T-helper 2 cell treated with Interferon-gamma antibody and Interleukin-4, amounts not matched to agents 5 μg/mL and 100 μg/mL, for 36 hours (primary cell): ENCODE measurements around the gene FAM136A.
A peak's percentile ranks its signal among the peaks of the same experiment; 100 is the strongest.

Experiments used
- DNase-seq: peaks from one replicate; pipeline ENCODE4 v3.0.0; 2021; ENCODE audit warnings: low spot score
- H3K27ac Mint-ChIP-seq: one replicate; pipeline ENCODE4 v1.8.0; 2021; ENCODE audit warnings: mild to moderate bottlenecking, mixed read lengths
- H3K27me3 Mint-ChIP-seq: one replicate; pipeline ENCODE4 v1.8.0; 2021; ENCODE audit warnings: low read depth, mixed read lengths
- H3K36me3 Mint-ChIP-seq: one replicate; pipeline ENCODE4 v1.8.0; 2021; ENCODE audit warnings: low read depth, mixed read lengths
- H3K4me1 Mint-ChIP-seq: one replicate; pipeline ENCODE4 v1.8.0; 2021; ENCODE audit warnings: low read depth, mixed read lengths
- H3K4me3 Mint-ChIP-seq: one replicate; pipeline ENCODE4 v1.8.0; 2022; ENCODE audit warnings: mild to moderate bottlenecking, moderate library complexity, mixed read lengths
- H3K9me3 Mint-ChIP-seq: one replicate; pipeline ENCODE4 v1.8.0; 2021; ENCODE audit warnings: mixed read lengths

FAM136A gene

DNA sequence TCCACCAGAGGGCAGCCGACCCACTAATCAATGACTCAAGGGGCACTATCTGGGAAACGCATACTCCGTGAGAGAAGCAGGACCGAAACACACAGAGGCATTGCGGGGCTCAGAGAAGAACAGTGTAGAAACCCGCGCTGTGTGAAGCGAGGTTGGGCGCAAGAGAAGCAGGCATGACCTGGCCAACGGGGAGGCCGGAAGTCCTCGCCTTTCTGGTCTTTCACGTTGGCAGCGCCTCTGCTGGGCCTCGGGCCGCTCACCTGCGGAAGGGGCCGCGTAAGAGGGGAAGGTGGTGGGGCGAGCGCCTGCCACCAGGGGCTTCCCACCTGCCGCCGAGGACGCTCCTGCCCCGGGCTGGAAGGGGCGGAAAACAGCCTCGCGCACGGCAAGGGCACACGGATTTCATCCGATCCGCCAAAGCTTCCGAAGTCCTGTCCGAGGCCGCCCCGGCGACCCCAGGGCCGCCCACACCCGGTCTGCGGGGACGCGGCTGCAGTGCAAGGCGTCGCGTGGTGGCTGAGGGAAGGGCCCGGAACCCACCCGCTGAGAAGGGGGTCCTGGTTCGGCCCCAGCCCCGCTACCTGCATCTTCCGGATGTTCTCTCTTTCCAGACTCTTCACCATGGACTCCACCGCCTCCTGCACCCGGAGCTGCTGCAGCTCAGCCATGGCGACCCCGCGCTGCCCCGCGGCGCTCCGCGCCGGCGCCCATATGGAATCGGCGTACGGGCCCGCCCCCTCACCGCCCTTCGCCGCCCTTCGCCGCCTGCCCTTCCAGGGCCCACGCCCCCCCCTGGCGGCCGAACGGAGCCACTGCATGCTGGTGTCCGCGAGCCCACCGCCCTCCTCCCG, at the start of gene FAM136A:
TSS of gene FAM136A (minus strand) at position 724 of the 851 bp plus-strand sequence. CDS start at position 668, 56 bp downstream.
- H3K27ac Mint-ChIP-seq: peak within 1 kb of the TSS; percentile 96
- peaks cover 34% of the 10 kb centered on the region for H3K36me3 Mint-ChIP-seq
- no peaks in the 10 kb centered on the region for H3K27me3 Mint-ChIP-seq
- H3K4me1 Mint-ChIP-seq: peaks cover 22% of the 10 kb centered on the region
- no peaks in the 10 kb centered on the region for H3K9me3 Mint-ChIP-seq
- peak within 1 kb of the TSS; percentile 95 for H3K4me3 Mint-ChIP-seq
- DNase-seq: peak; percentile 83

DNA sequence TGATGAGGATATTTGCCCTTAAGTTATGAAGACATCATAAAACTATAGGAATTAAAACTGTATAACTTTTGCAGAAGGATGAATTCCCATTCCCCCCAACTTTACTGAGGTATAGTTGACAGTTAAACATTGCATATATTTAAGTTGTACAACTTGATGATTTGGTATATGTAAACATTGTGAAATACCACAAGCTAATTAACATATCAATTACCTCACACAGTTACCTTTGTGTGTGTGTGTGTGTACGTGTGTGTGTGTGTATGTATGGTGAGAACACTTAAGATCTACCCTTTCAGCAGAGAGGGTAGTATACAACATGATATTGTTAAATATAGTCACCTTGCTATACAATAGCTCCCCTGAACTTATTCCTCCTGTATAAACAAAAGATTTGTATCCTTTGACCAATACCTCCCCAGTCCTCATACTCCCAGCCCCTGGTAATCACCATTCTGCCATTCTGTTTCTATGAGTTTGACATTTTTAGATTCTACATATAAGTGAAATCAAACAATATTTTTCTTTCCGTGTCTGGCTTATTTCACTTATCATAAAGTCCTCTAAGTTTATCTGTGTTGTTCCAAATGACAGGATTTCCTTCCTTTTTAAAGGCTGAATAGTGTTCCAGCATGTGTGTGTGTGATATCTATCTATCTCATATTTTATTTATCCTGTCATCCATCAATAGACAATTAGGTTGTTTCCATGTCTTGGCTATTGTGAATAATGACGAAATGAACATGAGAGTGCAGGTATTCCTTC, 48.2 kb upstream of the FAM136A start:
- no peak overlapping the region for H3K4me3 Mint-ChIP-seq
- H3K4me1 Mint-ChIP-seq: no peaks in the 10 kb centered on the region
- peaks cover 16% of the 10 kb centered on the region for H3K27me3 Mint-ChIP-seq
- no peaks in the 10 kb centered on the region for H3K36me3 Mint-ChIP-seq
- H3K9me3 Mint-ChIP-seq: no peaks in the 10 kb centered on the region
- H3K27ac Mint-ChIP-seq: no peak overlapping the region
- no peak for DNase-seq

DNA sequence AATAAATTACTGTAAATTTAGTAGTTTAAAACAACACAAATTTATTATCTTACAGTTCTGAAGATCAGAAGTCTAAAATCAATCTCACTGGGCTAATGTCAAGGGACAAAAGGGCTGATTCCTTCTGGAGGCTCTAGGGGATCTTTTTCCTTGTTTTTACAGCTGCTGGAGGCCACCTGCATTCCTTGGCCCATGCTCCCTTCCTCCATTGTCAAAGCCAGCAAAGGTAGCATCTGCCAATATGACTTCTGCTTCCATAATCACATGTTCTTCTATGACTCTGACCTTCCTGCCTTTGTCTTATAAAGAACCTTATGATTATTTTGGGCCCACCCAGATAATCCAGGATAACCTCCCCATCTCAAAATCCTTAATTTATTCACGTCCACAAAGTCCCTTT, 46.0 kb upstream of the FAM136A start:
- Mint-ChIP-seq H3K9me3 (no peaks in the 10 kb centered on the region), H3K4me1 (no peaks in the 10 kb centered on the region), H3K27me3 (peaks cover 22% of the 10 kb centered on the region), H3K36me3 (no peaks in the 10 kb centered on the region), H3K27ac (no peak overlapping the region), H3K4me3 (no peak overlapping the region)
- no peak for DNase-seq

DNA sequence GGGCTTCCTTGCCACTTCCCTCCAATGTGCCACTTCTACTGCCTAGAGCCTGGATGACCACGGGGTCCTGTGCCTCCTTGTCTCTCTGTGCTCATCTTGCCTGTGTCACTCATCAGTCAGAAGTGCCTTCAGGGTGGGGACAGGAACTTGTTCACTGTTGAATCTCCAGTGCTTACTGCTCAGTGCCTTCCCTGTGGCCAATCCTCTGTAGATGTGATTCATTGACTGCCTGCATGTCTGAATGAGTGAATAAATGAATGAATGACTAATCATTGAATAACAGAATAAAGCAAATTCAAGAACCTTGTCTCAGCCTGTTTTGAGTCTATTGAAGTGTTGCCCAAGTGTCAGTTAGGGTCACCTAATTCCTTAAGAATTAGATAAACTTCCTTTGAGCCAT, 42.3 kb upstream of the FAM136A start:
- Mint-ChIP-seq H3K27me3 (peaks cover 15% of the 10 kb centered on the region), H3K9me3 (no peaks in the 10 kb centered on the region), H3K27ac (no peak overlapping the region), H3K4me3 (no peak overlapping the region), H3K36me3 (no peaks in the 10 kb centered on the region), H3K4me1 (no peaks in the 10 kb centered on the region)
- no peak for DNase-seq

DNA sequence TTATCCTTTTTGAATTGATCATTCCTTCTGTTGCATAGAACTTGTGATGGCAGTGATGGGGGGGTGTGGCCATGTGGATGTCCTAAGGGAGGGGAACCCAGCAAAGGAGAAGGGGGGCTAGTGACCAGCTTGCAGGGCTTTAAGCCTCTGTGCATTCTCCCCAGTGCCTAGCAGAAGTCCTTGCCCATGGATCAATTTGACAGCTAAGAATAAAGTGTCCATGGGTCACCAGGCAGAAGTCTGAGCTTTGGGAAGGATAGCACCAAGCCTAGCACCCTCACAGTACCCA, 39.6 kb upstream of the FAM136A start:
- no peak for DNase-seq
- Mint-ChIP-seq H3K36me3 (no peaks in the 10 kb centered on the region), H3K4me3 (no peak overlapping the region), H3K27ac (no peak overlapping the region), H3K9me3 (no peaks in the 10 kb centered on the region), H3K27me3 (peaks cover 14% of the 10 kb centered on the region), H3K4me1 (no peaks in the 10 kb centered on the region)

DNA sequence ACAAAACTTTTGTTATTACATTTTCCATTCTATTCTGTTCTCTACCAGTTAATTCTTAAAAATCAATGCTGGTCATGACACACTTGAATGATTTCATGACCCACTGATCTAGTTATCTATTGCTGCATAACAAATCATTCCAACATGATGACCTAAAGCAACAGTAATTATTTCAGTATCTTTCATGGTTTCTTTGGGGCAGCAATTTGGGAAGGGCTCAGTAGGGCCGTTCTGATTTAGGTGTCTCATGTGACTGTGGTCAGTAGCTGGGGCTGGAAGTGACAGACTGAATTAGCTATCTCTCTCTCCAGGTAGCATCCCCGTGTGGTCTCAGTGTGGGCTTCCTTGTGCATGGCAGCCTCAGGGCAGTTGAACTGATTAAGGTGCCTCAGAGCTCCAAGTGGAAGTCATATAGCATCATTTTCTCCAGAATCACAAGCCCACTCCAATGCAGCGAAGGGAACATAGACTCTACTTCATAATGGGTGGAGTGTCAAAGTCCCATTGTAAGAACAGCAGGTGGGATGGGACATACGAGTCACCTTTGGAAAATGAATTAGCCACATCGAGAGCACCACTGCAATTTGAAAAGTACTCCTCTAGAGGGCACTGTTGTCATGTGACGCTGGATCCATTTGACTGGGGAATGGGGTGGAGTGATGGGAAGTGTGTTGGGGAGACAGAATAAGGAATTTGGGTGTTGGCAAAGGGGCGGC, 39.1 kb upstream of the FAM136A start:
- no peaks in the 10 kb centered on the region for H3K4me1 Mint-ChIP-seq
- H3K9me3 Mint-ChIP-seq: no peaks in the 10 kb centered on the region
- peak; percentile 21 for DNase-seq
- H3K27me3 Mint-ChIP-seq: peaks cover 14% of the 10 kb centered on the region
- H3K36me3 Mint-ChIP-seq: no peaks in the 10 kb centered on the region
- H3K4me3 Mint-ChIP-seq: no peak overlapping the region
- H3K27ac Mint-ChIP-seq: no peak overlapping the region

DNA sequence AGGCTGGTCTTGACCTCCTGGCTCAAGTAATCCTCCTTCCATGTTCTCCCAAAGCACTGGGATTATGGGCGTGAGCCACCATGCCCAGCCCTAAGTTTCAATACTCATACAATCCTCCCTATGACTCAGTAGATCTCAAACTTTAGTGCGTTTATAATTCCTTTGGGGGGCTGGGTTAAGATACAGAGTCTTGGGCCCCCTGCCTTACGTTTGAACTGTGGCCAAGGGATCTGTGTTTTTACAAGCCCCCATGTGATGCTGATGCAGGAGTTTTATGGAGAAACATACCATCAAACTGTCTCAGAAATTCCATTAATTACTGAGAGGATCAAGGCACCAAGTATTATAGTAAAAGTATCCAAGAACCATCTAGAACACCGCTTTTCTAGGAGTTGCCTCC, 38.2 kb upstream of the FAM136A start:
- Mint-ChIP-seq H3K4me3 (no peak overlapping the region), H3K9me3 (no peaks in the 10 kb centered on the region), H3K36me3 (no peaks in the 10 kb centered on the region), H3K4me1 (no peaks in the 10 kb centered on the region), H3K27me3 (peaks cover 14% of the 10 kb centered on the region), H3K27ac (no peak overlapping the region)
- DNase-seq: no peak

DNA sequence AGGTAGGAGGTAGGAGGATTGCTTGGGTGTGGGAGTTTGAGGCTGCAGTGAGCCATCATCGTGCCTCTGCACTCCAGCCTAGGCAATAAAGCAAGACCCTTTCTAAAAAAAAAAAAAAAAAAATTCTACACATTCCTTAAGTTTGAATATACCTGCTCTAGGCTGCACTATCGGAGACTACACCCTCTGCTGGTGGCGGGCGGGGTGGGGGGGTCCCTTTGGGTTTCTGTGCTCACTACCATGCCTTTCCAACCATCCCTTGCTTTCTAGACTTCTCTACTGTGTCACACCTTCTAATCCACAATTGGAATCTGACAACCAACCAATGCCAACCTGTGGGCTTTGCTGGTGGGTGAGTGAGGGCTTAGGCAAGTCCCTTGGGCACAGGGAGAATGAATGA, 34.7 kb upstream of the FAM136A start:
- Mint-ChIP-seq H3K36me3 (no peaks in the 10 kb centered on the region), H3K4me3 (no peak overlapping the region), H3K4me1 (no peaks in the 10 kb centered on the region), H3K9me3 (no peaks in the 10 kb centered on the region), H3K27me3 (peaks cover 2% of the 10 kb centered on the region), H3K27ac (no peak overlapping the region)
- no peak for DNase-seq

DNA sequence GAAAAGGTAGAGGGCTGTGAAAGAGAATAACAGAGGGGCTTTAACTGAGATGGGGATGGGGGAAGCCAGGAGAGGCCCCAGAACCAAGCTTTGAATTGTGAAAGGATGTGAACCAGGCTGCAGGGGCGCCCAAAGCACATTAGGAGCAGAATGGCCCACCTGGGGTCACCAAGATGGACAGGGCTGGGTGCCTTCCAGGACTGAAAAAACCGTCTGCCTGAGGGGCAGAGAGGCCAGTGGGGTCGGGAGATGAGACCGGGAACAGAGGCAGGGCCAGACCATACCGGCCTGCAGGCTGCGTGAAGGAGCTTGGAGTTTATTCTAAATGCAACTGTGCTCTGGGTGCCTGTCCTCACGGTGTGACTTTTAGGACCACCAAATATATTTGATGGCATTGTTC, 29.1 kb upstream of the FAM136A start:
- Mint-ChIP-seq H3K27me3 (peaks cover 2% of the 10 kb centered on the region), H3K4me3 (no peak overlapping the region), H3K4me1 (no peaks in the 10 kb centered on the region), H3K9me3 (no peaks in the 10 kb centered on the region), H3K36me3 (no peaks in the 10 kb centered on the region), H3K27ac (no peak overlapping the region)
- no peak for DNase-seq

DNA sequence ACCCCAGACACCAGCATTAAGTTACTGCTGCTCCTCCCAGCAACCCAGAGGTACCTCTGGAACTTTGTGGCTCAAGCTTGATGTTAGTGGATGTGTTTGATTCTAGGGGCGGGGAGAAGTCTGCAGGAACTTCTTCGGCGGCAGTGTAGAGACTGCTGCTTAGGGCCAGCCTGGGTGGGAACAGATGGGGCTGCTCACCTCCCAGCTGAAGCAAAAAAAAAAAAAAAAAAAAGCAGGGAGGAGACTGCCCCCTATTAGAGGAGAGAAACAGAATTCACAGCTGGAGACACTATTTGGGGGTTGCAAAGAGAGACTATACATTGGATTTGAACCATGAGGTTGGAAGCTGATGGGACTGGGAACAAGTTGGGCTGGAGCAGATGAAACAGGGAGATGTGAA, 28.6 kb upstream of the FAM136A start:
- H3K27ac Mint-ChIP-seq: no peak overlapping the region
- no peaks in the 10 kb centered on the region for H3K4me1 Mint-ChIP-seq
- no peaks in the 10 kb centered on the region for H3K9me3 Mint-ChIP-seq
- H3K4me3 Mint-ChIP-seq: no peak overlapping the region
- H3K27me3 Mint-ChIP-seq: peaks cover 2% of the 10 kb centered on the region
- H3K36me3 Mint-ChIP-seq: no peaks in the 10 kb centered on the region
- DNase-seq: no peak

DNA sequence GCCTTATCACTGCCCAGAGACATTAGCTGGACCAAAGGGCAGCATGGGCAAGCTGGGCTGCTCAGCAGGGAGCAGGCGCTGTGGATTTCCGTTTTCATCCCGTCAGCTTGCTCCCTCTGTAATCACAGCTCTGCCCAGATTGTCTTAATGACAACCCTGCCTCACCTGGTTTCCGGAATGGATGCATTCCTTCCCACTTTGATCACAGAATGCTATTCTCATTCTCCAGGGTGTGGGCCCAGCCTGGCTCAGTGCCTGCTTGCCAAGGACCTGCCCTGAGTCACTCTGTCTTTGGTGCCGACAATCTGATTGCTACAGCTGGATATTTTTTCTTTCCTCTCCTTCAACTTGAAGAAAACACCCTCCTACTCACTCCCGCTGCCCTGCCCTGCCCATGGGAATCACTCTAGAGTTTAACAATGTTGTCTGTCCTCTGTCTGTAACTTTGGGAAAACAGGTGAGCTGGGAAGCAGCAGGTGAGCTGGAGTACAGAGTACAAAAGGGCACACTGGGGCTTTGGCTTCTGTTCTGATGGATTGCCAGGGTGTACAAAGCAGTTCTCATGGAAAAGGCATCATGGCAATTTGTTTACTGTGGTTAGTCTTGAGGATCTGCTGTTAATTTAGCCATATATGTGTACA, 27.2 kb upstream of the FAM136A start:
- Mint-ChIP-seq H3K36me3 (no peaks in the 10 kb centered on the region), H3K4me1 (no peaks in the 10 kb centered on the region), H3K27ac (no peak overlapping the region), H3K27me3 (peaks cover 2% of the 10 kb centered on the region), H3K4me3 (no peak overlapping the region), H3K9me3 (no peaks in the 10 kb centered on the region)
- no peak for DNase-seq

DNA sequence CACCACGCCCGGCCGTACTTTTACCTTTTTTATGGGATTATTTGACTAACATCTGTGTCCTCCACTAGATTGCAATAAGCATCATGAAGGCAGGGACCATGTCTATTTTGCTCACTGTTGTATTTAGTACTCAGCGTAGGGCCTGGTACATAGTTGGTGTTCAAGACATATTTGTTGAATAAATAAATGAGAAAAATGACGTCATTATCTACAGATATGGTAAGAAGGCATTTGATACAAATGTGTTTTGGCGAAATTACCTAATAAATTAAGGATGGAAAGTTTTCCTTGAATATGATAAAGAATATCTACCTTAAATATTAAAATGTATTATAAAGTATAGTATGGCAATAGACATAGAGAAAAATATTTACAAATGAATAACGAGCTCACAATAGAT, 24.0 kb upstream of the FAM136A start:
- no peaks in the 10 kb centered on the region for H3K9me3 Mint-ChIP-seq
- no peak overlapping the region for H3K27ac Mint-ChIP-seq
- no peaks in the 10 kb centered on the region for H3K4me1 Mint-ChIP-seq
- H3K36me3 Mint-ChIP-seq: no peaks in the 10 kb centered on the region
- H3K27me3 Mint-ChIP-seq: peaks cover 10% of the 10 kb centered on the region
- no peak for DNase-seq
- H3K4me3 Mint-ChIP-seq: no peak overlapping the region

DNA sequence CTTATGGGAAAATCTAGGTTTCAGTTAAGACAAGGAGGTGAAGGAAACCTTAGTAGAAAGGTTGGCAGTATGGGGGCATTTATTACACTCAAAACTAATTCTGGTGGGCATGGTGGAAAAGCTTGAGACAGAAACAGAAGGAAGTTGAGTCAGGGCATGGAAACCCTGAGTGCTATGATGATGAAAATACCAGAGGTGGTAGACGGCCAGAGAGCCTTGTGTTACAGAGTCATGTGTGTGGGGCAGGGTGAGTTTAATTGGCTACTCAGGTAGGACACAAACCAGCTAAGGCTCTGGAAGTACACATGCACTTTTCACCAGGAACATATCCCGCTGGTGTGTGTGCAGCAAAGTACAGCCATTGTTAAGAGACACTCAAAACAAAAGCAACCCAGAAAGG, 20.7 kb upstream of the FAM136A start:
- H3K9me3 Mint-ChIP-seq: no peaks in the 10 kb centered on the region
- no peaks in the 10 kb centered on the region for H3K4me1 Mint-ChIP-seq
- no peak overlapping the region for H3K4me3 Mint-ChIP-seq
- peaks cover 10% of the 10 kb centered on the region for H3K27me3 Mint-ChIP-seq
- H3K36me3 Mint-ChIP-seq: no peaks in the 10 kb centered on the region
- DNase-seq: no peak
- H3K27ac Mint-ChIP-seq: no peak overlapping the region

DNA sequence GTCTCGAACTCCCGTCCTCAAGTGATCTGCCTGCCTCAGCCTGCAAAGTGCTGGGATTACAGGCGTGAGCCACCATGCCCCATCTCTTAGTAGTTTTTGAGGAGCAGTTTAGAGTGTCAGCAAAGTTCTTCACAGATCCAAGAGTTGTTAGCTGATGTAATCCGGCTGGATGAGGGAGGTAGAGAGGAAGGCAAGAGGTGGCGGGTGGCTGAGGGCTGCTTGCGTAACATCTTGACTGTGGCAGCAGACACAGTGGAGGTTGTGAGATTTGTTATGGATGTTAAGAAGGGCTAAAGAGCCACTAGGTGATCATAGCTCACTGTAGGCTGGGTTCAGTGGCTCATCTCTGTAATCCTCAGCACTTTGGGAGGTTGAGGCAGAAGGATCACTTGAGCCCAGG, 19.5 kb upstream of the FAM136A start:
- H3K4me1 Mint-ChIP-seq: no peaks in the 10 kb centered on the region
- no peak overlapping the region for H3K27ac Mint-ChIP-seq
- H3K27me3 Mint-ChIP-seq: peaks cover 8% of the 10 kb centered on the region
- no peak overlapping the region for H3K4me3 Mint-ChIP-seq
- DNase-seq: no peak
- H3K9me3 Mint-ChIP-seq: no peaks in the 10 kb centered on the region
- H3K36me3 Mint-ChIP-seq: no peaks in the 10 kb centered on the region
